GM12891 (cell line): Measurements from ENCODE around the gene TULP1.

ENCODE experiments used
- POLR2A ChIP-seq: IDR thresholded peaks from 2 replicates; pipeline ENCODE4 v1.6.1; 2011; ENCODE audit warnings: low read depth, low read length, control low read depth
- POLR2AphosphoS5 ChIP-seq: IDR thresholded peaks from 2 replicates; pipeline ENCODE4 v1.6.1; 2011; ENCODE audit warnings: low read depth, low read length, control low read depth
- POU2F2 ChIP-seq: IDR thresholded peaks from 2 replicates; pipeline ENCODE4 v1.6.1; 2011; ENCODE audit warnings: low read depth, mild to moderate bottlenecking, control low read depth, low read length, moderate library complexity
- TAF1 ChIP-seq: IDR thresholded peaks from 2 replicates; pipeline ENCODE4 v1.6.1; 2011; ENCODE audit warnings: low read depth, low read length, control low read depth

DNA sequence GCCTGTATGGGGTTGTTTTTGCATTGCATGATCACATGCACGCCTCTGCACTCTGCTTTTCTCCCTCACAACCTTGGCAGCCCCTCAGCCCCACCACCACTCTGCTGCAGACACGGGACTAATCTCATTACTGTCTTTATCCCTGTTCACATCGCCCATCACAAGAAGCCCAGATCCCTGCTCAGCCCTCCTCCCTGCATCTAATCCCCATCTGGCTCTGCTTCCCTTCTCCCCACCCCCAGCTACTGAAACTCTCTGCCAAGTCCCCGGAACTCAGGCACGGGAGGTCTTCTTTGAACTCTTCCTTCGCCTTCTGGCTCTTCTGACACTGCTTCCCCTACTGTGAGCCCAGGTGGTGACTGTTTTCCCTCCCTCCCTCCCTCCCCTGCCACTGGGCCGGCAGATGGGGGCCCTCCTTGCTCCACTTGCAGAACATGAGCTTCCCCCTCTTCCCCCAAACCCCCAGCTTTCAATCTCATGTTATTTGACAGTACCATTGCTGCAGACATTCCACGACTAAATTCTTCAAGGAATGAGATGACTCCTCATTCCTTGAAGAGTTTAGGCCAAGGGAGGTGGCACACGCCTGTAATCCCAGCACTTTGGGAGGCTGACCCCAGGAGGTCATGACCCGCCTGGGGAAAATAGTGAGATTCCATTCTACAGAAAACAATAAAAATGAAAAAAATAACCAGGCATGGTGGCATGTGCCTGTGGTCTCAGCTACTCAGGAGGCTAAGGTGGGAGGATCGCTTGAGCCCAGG lies 21.9 kb upstream of the TULP1 start:
- TF ChIP-seq POLR2A (no peak), POLR2AphosphoS5 (no peak), POU2F2 (no peak), TAF1 (no peak)
